OCI-LY7 (cell line): ENCODE measurements around the gene NDUFV1. TPM values are rescaled to one million over a fixed set of nuclear protein-coding genes. Genes with fewer than 3 reads are reported as not detected.

Experiments
- BruUV-seq: library from RNA; stranded (reverse); fragments of 400-500 nt; replicated peaks from 2 replicates; lab custom pipeline; 2021; lab: Mats Ljungman, UMichigan
- CTCF ChIA-PET: fragments of 300-600 bp; sonication (Branson Sonifier 250); formaldehyde crosslinking; loops from one replicate; lab custom pipeline; 2022; ENCODE audit warnings: antibody characterized with exemption; ENCODE audit not compliant: unreplicated experiment; lab: Charles Lee
- POLR2A ChIA-PET: fragments of 300-600 bp; sonication (Branson Sonifier 250); formaldehyde crosslinking; loops from one replicate; lab custom pipeline; 2022; ENCODE audit warnings: antibody characterized with exemption; lab: Charles Lee
- DNase-seq: peaks from one replicate; pipeline ENCODE4 v3.0.0-alpha.2; 2015; ENCODE audit warnings: low spot score
- H2AFZ ChIP-seq: fragments of 200-600 bp; sonication (generic), shearing (Covaris generic); 2 replicates; pipeline ENCODE4 v1.6.1; 2014; ENCODE audit warnings: mild to moderate bottlenecking, antibody characterized with exemption, low read length, moderate library complexity
- H3K27ac ChIP-seq: fragments of 200-600 bp; sonication (generic); 2 replicates; pipeline ENCODE4 v1.5.1; 2014; ENCODE audit warnings: mixed run types, low read depth, mild to moderate bottlenecking, moderate library complexity, low read length, inconsistent platforms; ENCODE audit not compliant: poor library complexity, severe bottlenecking
- H3K36me3 ChIP-seq: fragments of 200-600 bp; sonication (generic); 2 replicates; pipeline ENCODE4 v1.6.1; 2014; ENCODE audit warnings: mild to moderate bottlenecking, antibody characterized with exemption, low read length, moderate library complexity, mixed read lengths; ENCODE audit not compliant: insufficient read depth
- H3K4me1 ChIP-seq: fragments of 200-600 bp; sonication (generic); 2 replicates; pipeline ENCODE4 v1.5.1; 2014; ENCODE audit warnings: mild to moderate bottlenecking, low read length; ENCODE audit not compliant: insufficient read depth, poor library complexity, severe bottlenecking
- H3K4me2 ChIP-seq: fragments of 200-600 bp; sonication (generic); 2 replicates; pipeline ENCODE4 v1.6.1; 2014; ENCODE audit warnings: mild to moderate bottlenecking, low read length
- H3K4me3 ChIP-seq: fragments of 200-600 bp; sonication (generic); 2 replicates; pipeline ENCODE4 v1.5.1; 2014; ENCODE audit warnings: mild to moderate bottlenecking, low read depth, low read length; ENCODE audit not compliant: poor library complexity, severe bottlenecking
- H3K79me2 ChIP-seq: fragments of 200-600 bp; sonication (generic); 2 replicates; pipeline ENCODE4 v1.6.1; 2016; ENCODE audit warnings: low read depth, mild to moderate bottlenecking, low read length, moderate library complexity, mixed read lengths; ENCODE audit not compliant: insufficient read depth
- H3K9me2 ChIP-seq: fragments of 200-600 bp; sonication (generic); 2 replicates; pipeline ENCODE4 v1.6.1; 2016; ENCODE audit warnings: mild to moderate bottlenecking, low read length, mixed read lengths; ENCODE audit not compliant: insufficient read depth
- H3K9me3 ChIP-seq: fragments of 200-600 bp; sonication (generic); 2 replicates; pipeline ENCODE4 v1.6.1; 2014; ENCODE audit warnings: mild to moderate bottlenecking, mixed run types, low read length, mixed read lengths
- H4K20me1 ChIP-seq: fragments of 200-600 bp; sonication (generic); 2 replicates; pipeline ENCODE4 v1.6.1; 2014; ENCODE audit warnings: mild to moderate bottlenecking, antibody characterized with exemption, low read length, moderate library complexity, mixed read lengths; ENCODE audit not compliant: insufficient read depth
- EZH2phosphoT487 ChIP-seq: fragments of 200-600 bp; sonication (generic); IDR thresholded peaks from 2 replicates; pipeline ENCODE4 v1.6.1; 2018; ENCODE audit warnings: low read depth, borderline replicate concordance, mild to moderate bottlenecking, mixed run types, antibody characterized with exemption, low read length, moderate library complexity, mixed read lengths
- intact Hi-C: fragments of 100-400 bp; cut with micrococcal nuclease; formaldehyde crosslinking; loops from one replicate; pipeline ENCODE4 v1.10.0; 2022; ENCODE audit not compliant: unreplicated experiment
- total RNA-seq, 2 experiments: library from RNA; depleted of rRNA in 1 of 2; stranded (reverse); fragments of >200 nt in 1 of 2; shearing (Covaris generic) in 1 of 2; gene quantifications; 2 replicates each; pipeline ENCODE4 v1.2.3, GENCODE V29; 2014 to 2022
- TF ChIP-seq, protein P1 (sequence below): fragments of 200-600 bp; sonication (generic); conservative IDR thresholded peaks from 2 replicates; pipeline ENCODE4 v1.5.1; 2014; ENCODE audit warnings: mild to moderate bottlenecking, antibody characterized with exemption, low read length, moderate library complexity, mixed read lengths

Gene NDUFV1
- total RNA-seq, 2 experiments from 2014 or later: 283 to 335 TPM

DNA sequence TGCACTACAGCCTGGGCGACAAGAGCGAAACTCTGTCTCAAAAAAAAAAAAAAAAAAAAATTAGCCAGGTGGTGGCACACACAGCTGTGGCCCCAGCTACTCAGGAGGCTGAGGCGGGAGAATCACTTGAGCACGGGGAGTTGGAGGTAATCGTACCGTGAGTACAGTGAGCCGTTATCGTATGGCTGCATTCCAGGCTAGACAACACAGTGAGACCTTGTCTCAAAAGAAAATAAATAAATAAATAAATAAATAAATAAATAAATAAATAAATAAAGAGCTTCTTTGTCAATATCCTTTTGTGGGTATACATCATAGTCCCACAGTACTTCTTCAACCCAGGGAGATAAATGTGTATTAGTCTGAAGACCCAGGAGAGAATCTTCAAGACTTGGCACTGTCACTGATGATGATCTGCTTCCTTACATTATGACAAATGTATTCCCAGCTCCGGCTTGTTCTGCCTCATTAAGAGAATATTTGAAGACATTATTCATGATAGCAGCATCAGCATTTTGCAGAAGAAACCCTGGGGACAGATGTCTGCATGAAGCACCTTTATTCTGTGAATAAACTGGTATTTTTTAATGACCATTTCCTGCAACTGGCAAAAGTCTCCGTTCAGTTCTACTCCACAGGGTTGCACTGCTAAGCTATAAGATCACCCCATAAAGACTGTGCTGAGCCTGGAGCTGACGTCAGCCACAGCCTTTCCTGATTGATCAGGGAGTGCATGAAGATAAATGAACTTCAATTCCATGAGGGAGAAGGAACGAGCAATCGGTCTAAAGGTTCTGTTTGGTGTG, 45.4 kb downstream of the NDUFV1 start:
- no peaks in the 10 kb centered on the region for H3K9me2 ChIP-seq
- H3K27ac ChIP-seq: peak overlapping the region; percentile 42
- BruUV-seq: no TSS peak
- H3K36me3 ChIP-seq: peaks cover 13% of the 10 kb centered on the region; the same call in 1 of the 2 replicates
- H3K4me1 ChIP-seq: peaks cover 53% of the 10 kb centered on the region
- no peak overlapping the region for H3K4me3 ChIP-seq
- intact Hi-C loops: no loop called here
- no peak overlapping the region for H3K4me2 ChIP-seq
- H3K9me3 ChIP-seq: peaks cover 21% of the 10 kb centered on the region
- POLR2A ChIA-PET: interaction anchor here (1.0 to 8.0 kb wide), 2 partner anchors 7 to 62 kb away, joined by 4 to 69 read pairs; no protein-coding TSS in a partner anchor
- CTCF ChIA-PET: interaction anchor here (0.6 kb wide), 1 partner anchor 187 kb away, joined by 3 read pairs; no protein-coding TSS in a partner anchor
- peaks cover 5% of the 10 kb centered on the region; the same call in 1 of the 2 replicates for H3K79me2 ChIP-seq
- no peak overlapping the region for H2AFZ ChIP-seq
- no peak for TF ChIP-seq EZH2phosphoT487
- TF ChIP-seq, protein P1, sequence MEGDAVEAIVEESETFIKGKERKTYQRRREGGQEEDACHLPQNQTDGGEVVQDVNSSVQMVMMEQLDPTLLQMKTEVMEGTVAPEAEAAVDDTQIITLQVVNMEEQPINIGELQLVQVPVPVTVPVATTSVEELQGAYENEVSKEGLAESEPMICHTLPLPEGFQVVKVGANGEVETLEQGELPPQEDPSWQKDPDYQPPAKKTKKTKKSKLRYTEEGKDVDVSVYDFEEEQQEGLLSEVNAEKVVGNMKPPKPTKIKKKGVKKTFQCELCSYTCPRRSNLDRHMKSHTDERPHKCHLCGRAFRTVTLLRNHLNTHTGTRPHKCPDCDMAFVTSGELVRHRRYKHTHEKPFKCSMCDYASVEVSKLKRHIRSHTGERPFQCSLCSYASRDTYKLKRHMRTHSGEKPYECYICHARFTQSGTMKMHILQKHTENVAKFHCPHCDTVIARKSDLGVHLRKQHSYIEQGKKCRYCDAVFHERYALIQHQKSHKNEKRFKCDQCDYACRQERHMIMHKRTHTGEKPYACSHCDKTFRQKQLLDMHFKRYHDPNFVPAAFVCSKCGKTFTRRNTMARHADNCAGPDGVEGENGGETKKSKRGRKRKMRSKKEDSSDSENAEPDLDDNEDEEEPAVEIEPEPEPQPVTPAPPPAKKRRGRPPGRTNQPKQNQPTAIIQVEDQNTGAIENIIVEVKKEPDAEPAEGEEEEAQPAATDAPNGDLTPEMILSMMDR: no peak
- no peak for DNase-seq
- H4K20me1 ChIP-seq: no peaks in the 10 kb centered on the region

DNA sequence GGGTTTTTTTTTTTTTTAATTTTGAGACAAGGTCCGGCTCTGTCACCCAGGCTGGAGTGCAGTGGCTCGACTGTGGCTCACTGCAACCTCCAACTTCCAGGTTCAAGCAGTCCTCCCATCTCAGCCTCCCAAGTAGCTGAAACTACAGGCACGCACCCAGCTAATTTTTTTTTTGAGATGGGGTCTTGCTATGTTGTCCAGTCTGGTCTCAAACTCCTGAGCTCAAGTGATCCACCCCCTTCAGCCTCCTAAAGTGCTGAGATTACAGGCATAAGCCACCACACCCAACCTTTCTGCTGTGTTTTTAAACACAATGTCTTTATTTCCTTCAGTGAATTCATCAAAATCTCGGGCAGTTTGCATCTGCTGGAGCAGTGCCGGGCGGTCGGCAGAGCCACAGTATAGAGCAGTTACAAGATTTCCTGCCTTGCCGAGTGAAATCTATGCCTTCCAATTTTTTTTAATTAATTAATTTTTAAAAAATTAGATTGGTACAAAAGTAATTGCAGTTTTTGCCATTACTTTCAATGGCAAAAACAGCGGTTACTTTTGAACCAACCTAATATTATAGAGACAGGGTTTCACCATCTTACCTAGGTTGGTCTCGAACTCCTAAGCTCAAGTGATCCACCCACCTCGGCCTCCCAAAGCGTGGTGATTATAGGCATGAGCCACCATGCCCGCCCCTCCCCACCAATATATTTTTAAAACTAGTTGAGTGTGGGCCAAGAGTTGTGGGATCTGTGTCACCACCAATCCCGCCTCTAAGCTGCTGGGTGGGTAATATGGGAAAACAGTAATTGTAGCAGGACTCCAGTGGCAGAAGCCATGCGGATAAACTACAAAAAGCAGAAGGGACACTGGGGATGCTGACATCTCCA, 46.5 kb downstream of the NDUFV1 start:
- H2AFZ ChIP-seq: no peak overlapping the region
- DNase-seq: no peak
- H3K9me2 ChIP-seq: no peaks in the 10 kb centered on the region
- TF ChIP-seq EZH2phosphoT487: no peak
- TF ChIP-seq, protein P1: no peak
- H3K36me3 ChIP-seq: peaks cover 21% of the 10 kb centered on the region
- BruUV-seq: no TSS peak
- H3K9me3 ChIP-seq: peaks cover 31% of the 10 kb centered on the region
- peaks cover 5% of the 10 kb centered on the region; the same call in 1 of the 2 replicates for H3K79me2 ChIP-seq
- H3K4me2 ChIP-seq: no peak overlapping the region
- H3K4me1 ChIP-seq: peaks cover 45% of the 10 kb centered on the region
- H4K20me1 ChIP-seq: no peaks in the 10 kb centered on the region
- H3K27ac ChIP-seq: no peak overlapping the region
- POLR2A ChIA-PET: interaction anchor here (0.7 to 1.0 kb wide), 3 partner anchors 8 to 1109 kb away, joined by 3 to 4 read pairs (median 3); no protein-coding TSS in a partner anchor
- no peak overlapping the region for H3K4me3 ChIP-seq
- intact Hi-C loops: no loop called here
- CTCF ChIA-PET: no interaction called here
